Smooth muscle cell of the brain vasculature (primary cell): ENCODE data around the gene BRINP3.
"Not testable (repeated sequence)": the region's sequence is repeated elsewhere in the genome, so short reads cannot be mapped to it uniquely, and the experiment has no call there.

Source experiments
- DNase-seq: peaks from one replicate; pipeline ENCODE4 v3.0.0-alpha.2; 2012; ENCODE audit warnings: low read depth, low spot score

BRINP3 gene

GRCh38 chr1:190179817-190180216, 297.8 kb downstream of the BRINP3 start:
- no peak for DNase-seq

GRCh38 chr1:190178827-190179226, 298.8 kb downstream of the BRINP3 start:
- no peak for DNase-seq

GRCh38 chr1:190177555-190177954, 300.1 kb downstream of the BRINP3 start:
- DNase-seq, result no peak

GRCh38 chr1:190176776-190177175, 300.9 kb downstream of the BRINP3 start:
- no peak for DNase-seq

GRCh38 chr1:190175320-190175719, 302.3 kb downstream of the BRINP3 start:
- no peak for DNase-seq

GRCh38 chr1:190172651-190173430, 304.8 kb downstream of the BRINP3 start:
- DNase-seq, result no peak

- DNase-seq, result no peak
These were observed 307.3 kb downstream of the BRINP3 start for GRCh38 chr1:190170321-190170720.

- DNase-seq, result no peak
These were observed 308.2 kb downstream of the BRINP3 start for GRCh38 chr1:190169311-190170067.

- DNase-seq, result no peak
These were observed 308.8 kb downstream of the BRINP3 start for GRCh38 chr1:190168893-190169280.

GRCh38 chr1:190168116-190168892, 309.4 kb downstream of the BRINP3 start:
- no peak for DNase-seq

- DNase-seq, result no peak
These were observed 318.5 kb downstream of the BRINP3 start for GRCh38 chr1:190159146-190159545.

- DNase-seq, result no peak
These were observed 322.9 kb downstream of the BRINP3 start for GRCh38 chr1:190154744-190155143.

- DNase-seq, result no peak
These were observed 330.0 kb downstream of the BRINP3 start for GRCh38 chr1:190147616-190148015.

GRCh38 chr1:190144650-190145049, 333.0 kb downstream of the BRINP3 start:
- DNase-seq, result no peak

GRCh38 chr1:190140644-190141043, 337.0 kb downstream of the BRINP3 start:
- no peak for DNase-seq

GRCh38 chr1:190138702-190139101, 339.0 kb downstream of the BRINP3 start:
- no peak for DNase-seq

GRCh38 chr1:190138266-190138665, 339.4 kb downstream of the BRINP3 start:
- no peak for DNase-seq

GRCh38 chr1:190129366-190129765, 348.3 kb downstream of the BRINP3 start:
- DNase-seq, result no peak

GRCh38 chr1:190126728-190127127, 350.9 kb downstream of the BRINP3 start:
- DNase-seq, result no peak

GRCh38 chr1:190124068-190124467, 353.6 kb downstream of the BRINP3 start:
- no peak for DNase-seq

GRCh38 chr1:190120564-190120963, 357.1 kb downstream of the BRINP3 start:
- not testable (repeated sequence) for DNase-seq

- no peak for DNase-seq
These were observed 358.0 kb downstream of the BRINP3 start for GRCh38 chr1:190119683-190120082.
